Keratinocyte (primary cell): ENCODE results near the gene RAD54L. TPM values are rescaled to one million over a fixed set of nuclear protein-coding genes. Genes with fewer than 3 reads are reported as not detected.
A peak's percentile ranks its signal among the peaks of the same experiment; 100 is the strongest.

Experiments
- DNase-seq: peaks from one replicate; pipeline ENCODE4 v3.0.0-alpha.2; 2011; ENCODE audit warnings: low read depth, missing footprints, low spot score
- FAIRE-seq: peaks from 2 replicates; lab custom pipeline; 2011; peaks lifted over from hg19 to GRCh38; lab: Jason Lieb, UNC
- H2AFZ ChIP-seq: 2 replicates; pipeline ENCODE4 v1.6.0; 2012; ENCODE audit warnings: low read length, control low read depth, inconsistent platforms; ENCODE audit not compliant: control insufficient read depth
- H3K27ac ChIP-seq: 2 replicates; pipeline ENCODE4 v1.5.1; 2011; ENCODE audit warnings: low read length; ENCODE audit not compliant: control insufficient read depth, insufficient read depth
- H3K27me3 ChIP-seq: 3 replicates; pipeline ENCODE4 v1.6.0; 2011; ENCODE audit warnings: low read length; ENCODE audit not compliant: control insufficient read depth, insufficient read depth; ENCODE audit errors: extremely low read depth
- H3K36me3 ChIP-seq, 2 experiments: 2 replicates in 1 of 2; 3 replicates in 1 of 2; pipeline ENCODE4 v1.5.1; 2011; ENCODE audit warnings: low read length in 2 of 2, mild to moderate bottlenecking in 1 of 2; ENCODE audit not compliant: control insufficient read depth in 2 of 2, insufficient read depth in 2 of 2; ENCODE audit errors: extremely low read depth in 1 of 2
- H3K4me1 ChIP-seq: 3 replicates; pipeline ENCODE4 v1.5.1; 2011; ENCODE audit warnings: low read length; ENCODE audit not compliant: control insufficient read depth, insufficient read depth; ENCODE audit errors: extremely low read depth
- H3K4me2 ChIP-seq: 3 replicates; pipeline ENCODE4 v1.6.0; 2011; ENCODE audit warnings: low read depth, low read length; ENCODE audit not compliant: control insufficient read depth, insufficient read depth; ENCODE audit errors: extremely low read depth
- H3K4me3 ChIP-seq, 3 experiments: fragments of 200-600 bp in 1 of 3; sonication (generic) in 1 of 3; 2 replicates in 2 of 3; 3 replicates in 1 of 3; pipeline ENCODE4 v1.5.1; 2011 to 2016; ENCODE audit warnings: low read length in 3 of 3, mild to moderate bottlenecking in 3 of 3, control low read depth in 2 of 3, inconsistent platforms in 1 of 3, low read depth in 1 of 3, mixed read lengths in 1 of 3, mixed run types in 1 of 3, moderate library complexity in 1 of 3; ENCODE audit not compliant: control insufficient read depth in 2 of 3, insufficient read depth in 2 of 3; ENCODE audit errors: extremely low read depth in 1 of 3
- H3K79me2 ChIP-seq: 2 replicates; pipeline ENCODE4 v1.6.0; 2012; ENCODE audit warnings: low read length; ENCODE audit not compliant: control insufficient read depth, insufficient read depth
- H3K9ac ChIP-seq: 3 replicates; pipeline ENCODE4 v1.6.0; 2011; ENCODE audit warnings: low read length; ENCODE audit not compliant: control insufficient read depth, insufficient read depth; ENCODE audit errors: extremely low read depth
- H3K9me1 ChIP-seq: 3 replicates; pipeline ENCODE4 v1.6.0; 2011; ENCODE audit warnings: low read length; ENCODE audit not compliant: control insufficient read depth, insufficient read depth; ENCODE audit errors: extremely low read depth
- H3K9me3 ChIP-seq: 2 replicates; pipeline ENCODE4 v1.5.1; 2012; ENCODE audit warnings: low read depth, low read length; ENCODE audit not compliant: control insufficient read depth
- H4K20me1 ChIP-seq: 3 replicates; pipeline ENCODE4 v1.6.0; 2011; ENCODE audit warnings: low read length; ENCODE audit not compliant: control insufficient read depth, insufficient read depth; ENCODE audit errors: extremely low read depth
- EZH2 ChIP-seq: IDR thresholded peaks from one replicate; pipeline ENCODE4 v1.6.1; 2012; ENCODE audit warnings: inconsistent platforms, mild to moderate bottlenecking, low read length, moderate library complexity
- dilution Hi-C: fragments of 300-500 bp; cut with MboI; formaldehyde crosslinking; loops from one replicate; pipeline ENCODE4 v1.7.0; 2020; ENCODE audit warnings: low sequenced_read_pairs; ENCODE audit not compliant: extremely low pct_ligation_motif_present
- polyA plus RNA-seq, 5 experiments: library from polyadenylated mRNA; depleted of rRNA in 3 of 5; stranded (reverse) in 3 of 5; stranded (forward) in 1 of 5; unstranded in 1 of 5; fragments of >200 nt; gene quantifications; 1 replicate in 1 of 5; 2 replicates in 3 of 5; 3 replicates in 1 of 5; pipeline versions ENCODE4 v1.2.1 to v1.2.3, GENCODE V29; 2011 to 2012; ENCODE audit warnings: missing spikeins in 2 of 5, low read depth in 1 of 5, low replicate concordance in 1 of 5
- TF ChIP-seq, protein P1 (sequence below), 3 experiments: IDR thresholded peaks in 1 of 3; conservative IDR thresholded peaks in 1 of 3; optimal IDR thresholded peaks in 1 of 3; 2 replicates in 2 of 3; 3 replicates in 1 of 3; pipeline versions ENCODE3 to v1.5.1; 2011; ENCODE audit warnings: low read length in 3 of 3, mild to moderate bottlenecking in 3 of 3, moderate library complexity in 2 of 3, control low read depth in 1 of 3, inconsistent platforms in 1 of 3; ENCODE audit not compliant: insufficient read depth in 2 of 3; ENCODE audit errors: extremely low read depth in 1 of 3

The RAD54L gene
- polyA plus RNA-seq, 1 donor (not counting 4 experiments of a cell fraction or from before 2014, with no cell fraction given): 3.8 TPM

- H3K4me3 ChIP-seq: no peak overlapping the region
- dilution Hi-C loops: no loop called here
- peaks cover 2% of the 10 kb centered on the region for H3K9me1 ChIP-seq
- H3K36me3 ChIP-seq: peaks cover 19 to 23% of the 10 kb centered on the region in 2 experiments
- no peak overlapping the region for H2AFZ ChIP-seq
- H3K9me3 ChIP-seq: no peaks in the 10 kb centered on the region
- no peaks in the 10 kb centered on the region for H3K79me2 ChIP-seq
- H4K20me1 ChIP-seq: no peaks in the 10 kb centered on the region
- no peak for TF ChIP-seq EZH2
- TF ChIP-seq, protein P1, sequence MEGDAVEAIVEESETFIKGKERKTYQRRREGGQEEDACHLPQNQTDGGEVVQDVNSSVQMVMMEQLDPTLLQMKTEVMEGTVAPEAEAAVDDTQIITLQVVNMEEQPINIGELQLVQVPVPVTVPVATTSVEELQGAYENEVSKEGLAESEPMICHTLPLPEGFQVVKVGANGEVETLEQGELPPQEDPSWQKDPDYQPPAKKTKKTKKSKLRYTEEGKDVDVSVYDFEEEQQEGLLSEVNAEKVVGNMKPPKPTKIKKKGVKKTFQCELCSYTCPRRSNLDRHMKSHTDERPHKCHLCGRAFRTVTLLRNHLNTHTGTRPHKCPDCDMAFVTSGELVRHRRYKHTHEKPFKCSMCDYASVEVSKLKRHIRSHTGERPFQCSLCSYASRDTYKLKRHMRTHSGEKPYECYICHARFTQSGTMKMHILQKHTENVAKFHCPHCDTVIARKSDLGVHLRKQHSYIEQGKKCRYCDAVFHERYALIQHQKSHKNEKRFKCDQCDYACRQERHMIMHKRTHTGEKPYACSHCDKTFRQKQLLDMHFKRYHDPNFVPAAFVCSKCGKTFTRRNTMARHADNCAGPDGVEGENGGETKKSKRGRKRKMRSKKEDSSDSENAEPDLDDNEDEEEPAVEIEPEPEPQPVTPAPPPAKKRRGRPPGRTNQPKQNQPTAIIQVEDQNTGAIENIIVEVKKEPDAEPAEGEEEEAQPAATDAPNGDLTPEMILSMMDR (optimal IDR thresholded peaks at IDR 0.05 in 1 of 3, IDR thresholded peaks at IDR 0.05 in 1 of 3, conservative IDR thresholded peaks at IDR 0.05 in 1 of 3; ENCODE audit: extremely low read depth in 1 of 3, insufficient read depth in 2 of 3, low read length in 3 of 3): no peak
- no peak for FAIRE-seq
- peaks cover 19% of the 10 kb centered on the region for H3K4me1 ChIP-seq
- DNase-seq: no peak
- H3K9ac ChIP-seq: no peak overlapping the region
- H3K27me3 ChIP-seq: no peaks in the 10 kb centered on the region
- H3K27ac ChIP-seq: peak overlapping the region; percentile 66
- H3K4me2 ChIP-seq: peak overlapping the region; percentile 23
These were observed 41.0 kb downstream of the RAD54L start for GRCh38 chr1:46288485-46289133.

GRCh38 chr1:46289134-46289494 lies 41.6 kb downstream of the RAD54L start:
- no peak for FAIRE-seq

More at GRCh38 chr1:46289134-46289494, 41.6 kb downstream of the RAD54L start:
- Histone ChIP-seq H3K27me3 (no peaks in the 10 kb centered on the region), H3K9ac (no peak overlapping the region), H3K9me3 (no peaks in the 10 kb centered on the region), H4K20me1 (no peaks in the 10 kb centered on the region), H3K36me3 (peaks cover 17 to 23% of the 10 kb centered on the region in 2 experiments), H3K9me1 (peaks cover 2% of the 10 kb centered on the region), H3K4me1 (peaks cover 19% of the 10 kb centered on the region), H3K4me3 (no peak overlapping the region), H2AFZ (no peak overlapping the region), H3K79me2 (no peaks in the 10 kb centered on the region), H3K27ac (peak overlapping the region; percentile 66), H3K4me2 (peak overlapping the region; percentile 23)
- dilution Hi-C loops: no loop called here
- DNase-seq: no peak
- TF ChIP-seq EZH2: no peak
- TF ChIP-seq, protein P1 (optimal IDR thresholded peaks at IDR 0.05 in 1 of 3, IDR thresholded peaks at IDR 0.05 in 1 of 3, conservative IDR thresholded peaks at IDR 0.05 in 1 of 3; ENCODE audit: extremely low read depth in 1 of 3, insufficient read depth in 2 of 3, low read length in 3 of 3): no peak
